Activated T-helper 1 cell treated with anti-CD3 and anti-CD28 coated beads, Interleukin-12 subunit alpha, Interleukin-12 subunit beta, Interleukin-2, Interleukin-4 antibody, amounts not matched to agents 30 ng/mL and 10 ng/mL and 1 ng/mL, durations not matched to agents 14 hours and 24 hours and 36 hours (primary cell): ENCODE results near the gene KCNAB1. TPM values are rescaled to one million over a fixed set of nuclear protein-coding genes. Genes with fewer than 3 reads are reported as not detected.
"Not testable (repeated sequence)": the region's sequence is repeated elsewhere in the genome, so short reads cannot be mapped to it uniquely, and the experiment has no call there.

Experiments
- DNase-seq: peaks from one replicate; pipeline ENCODE4 v3.0.0; 2021; ENCODE audit warnings: low spot score
- H3K27ac Mint-ChIP-seq: one replicate; pipeline ENCODE4 v1.8.0; 2021; ENCODE audit warnings: mild to moderate bottlenecking, mixed read lengths
- H3K27me3 Mint-ChIP-seq: one replicate; pipeline ENCODE4 v1.8.0; 2022; ENCODE audit warnings: mild to moderate bottlenecking, moderate library complexity, mixed read lengths; ENCODE audit not compliant: insufficient read depth
- H3K36me3 Mint-ChIP-seq: one replicate; pipeline ENCODE4 v1.8.0; 2021; ENCODE audit warnings: low read depth, mixed read lengths
- H3K4me1 Mint-ChIP-seq: one replicate; pipeline ENCODE4 v1.8.0; 2021; ENCODE audit warnings: low read depth, mixed read lengths
- H3K4me3 Mint-ChIP-seq: one replicate; pipeline ENCODE4 v1.8.0; 2021; ENCODE audit warnings: mild to moderate bottlenecking, moderate library complexity, mixed read lengths
- H3K9me3 Mint-ChIP-seq: one replicate; pipeline ENCODE4 v1.8.0; 2021; ENCODE audit warnings: mixed read lengths
- intact Hi-C: fragments of 100-400 bp; cut with micrococcal nuclease; formaldehyde crosslinking; loops from one replicate; pipeline ENCODE4 v1.15.1; 2024
- total RNA-seq: library from RNA; stranded (reverse); gene quantifications from 2 replicates; pipeline ENCODE4 v1.2.3, GENCODE V29; 2022

Gene KCNAB1
- total RNA-seq, 1 donor from 2014 or later = not detected

DNA sequence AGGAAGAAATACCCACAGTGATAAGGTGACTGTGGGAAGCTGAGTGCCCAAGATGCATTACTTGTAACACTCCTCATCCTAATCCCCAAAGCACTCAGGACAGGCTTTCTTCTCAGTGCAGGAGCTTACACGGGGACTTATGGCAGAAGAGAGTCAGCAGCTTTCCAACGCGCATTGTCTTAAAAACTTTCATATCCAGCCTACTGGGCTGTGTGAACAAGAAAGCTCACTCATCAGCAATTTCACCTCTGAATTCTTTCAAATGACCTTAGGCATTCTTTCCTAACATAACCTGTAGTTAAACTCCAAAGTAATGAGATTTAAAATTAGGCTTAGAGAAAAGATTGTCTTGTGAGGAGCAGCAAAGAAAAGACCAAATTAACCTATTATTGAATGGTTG, 132.3 kb downstream of the KCNAB1 start:
- Mint-ChIP-seq H3K4me1 (no peaks in the 10 kb centered on the region), H3K36me3 (no peaks in the 10 kb centered on the region), H3K4me3 (no peak overlapping the region), H3K27ac (no peak overlapping the region), H3K27me3 (peaks cover 7% of the 10 kb centered on the region), H3K9me3 (no peaks in the 10 kb centered on the region)
- intact Hi-C loops = no loop called here
- no peak for DNase-seq

DNA sequence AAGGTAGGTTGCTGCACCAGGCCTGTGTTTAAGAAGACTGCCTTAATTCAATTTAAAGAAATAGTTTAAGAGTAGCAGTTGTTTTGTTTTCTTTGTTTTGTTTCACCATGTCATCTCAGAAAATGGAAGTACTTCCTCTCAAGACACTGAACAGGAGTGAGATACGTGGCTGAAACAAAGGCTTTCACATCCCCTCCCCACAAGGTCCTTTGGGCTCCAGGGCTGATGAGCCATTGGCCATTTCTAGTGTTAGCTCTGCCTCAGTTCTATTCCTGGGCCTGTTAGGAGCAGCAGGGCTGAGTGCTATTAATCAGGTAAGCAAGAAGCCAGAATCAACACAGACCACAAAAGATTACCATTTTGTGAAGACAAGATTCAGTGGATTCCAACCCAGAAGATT, 132.8 kb downstream of the KCNAB1 start:
- Mint-ChIP-seq H3K4me3 (no peak overlapping the region), H3K27ac (no peak overlapping the region), H3K9me3 (no peaks in the 10 kb centered on the region), H3K4me1 (no peaks in the 10 kb centered on the region), H3K27me3 (peaks cover 9% of the 10 kb centered on the region), H3K36me3 (no peaks in the 10 kb centered on the region)
- DNase-seq = no peak
- intact Hi-C loops = no loop called here

DNA sequence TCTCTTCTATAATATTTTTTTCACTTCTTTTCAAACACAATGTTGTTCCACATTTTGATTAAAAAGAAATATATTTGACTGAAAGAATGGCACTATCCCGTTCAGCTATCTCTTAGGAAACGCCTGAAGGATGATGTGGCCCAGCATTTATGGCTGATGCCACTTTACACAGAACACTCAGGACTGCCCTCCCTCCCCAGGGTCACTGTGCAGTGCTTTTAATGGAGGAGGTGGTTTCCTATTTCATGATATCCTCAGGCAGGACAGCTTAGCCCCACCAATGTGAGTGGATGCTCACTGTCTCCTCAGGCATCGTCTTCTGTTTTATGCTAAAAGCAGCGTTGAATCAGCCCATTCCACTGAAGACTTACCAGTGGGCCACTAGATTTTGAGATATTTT, 135.9 kb downstream of the KCNAB1 start:
- intact Hi-C loops = no loop called here

DNA sequence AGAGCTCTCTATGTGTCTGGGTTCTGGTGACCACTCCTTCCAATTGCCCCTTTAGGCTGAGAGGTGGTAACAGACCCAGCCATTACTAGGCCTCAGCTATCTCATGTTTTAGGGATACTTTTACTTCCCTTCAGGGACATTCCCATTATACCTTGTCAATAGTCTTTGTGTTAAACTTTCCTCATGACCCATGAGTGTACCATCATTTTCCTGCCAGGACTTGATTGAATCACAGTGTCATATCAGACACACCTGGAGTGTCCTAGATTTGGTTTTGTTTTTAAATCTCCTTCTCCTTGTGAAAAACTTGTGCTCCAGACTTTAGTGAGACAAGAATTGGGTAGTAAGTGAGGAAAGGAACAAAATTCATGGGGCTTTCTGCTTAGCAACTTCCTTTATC, 136.6 kb downstream of the KCNAB1 start:
- H3K27ac Mint-ChIP-seq = no peak overlapping the region
- no peak overlapping the region for H3K4me3 Mint-ChIP-seq
- no peaks in the 10 kb centered on the region for H3K9me3 Mint-ChIP-seq
- no peak for DNase-seq
- intact Hi-C loops = no loop called here
- peaks cover 9% of the 10 kb centered on the region for H3K27me3 Mint-ChIP-seq
- no peaks in the 10 kb centered on the region for H3K36me3 Mint-ChIP-seq
- no peaks in the 10 kb centered on the region for H3K4me1 Mint-ChIP-seq

More for the DNA sequence above, 135.9 kb downstream of the KCNAB1 start:
- Mint-ChIP-seq H3K27ac (no peak overlapping the region), H3K9me3 (no peaks in the 10 kb centered on the region), H3K4me1 (no peaks in the 10 kb centered on the region), H3K36me3 (no peaks in the 10 kb centered on the region), H3K4me3 (no peak overlapping the region), H3K27me3 (peaks cover 9% of the 10 kb centered on the region)
- DNase-seq = no peak

DNA sequence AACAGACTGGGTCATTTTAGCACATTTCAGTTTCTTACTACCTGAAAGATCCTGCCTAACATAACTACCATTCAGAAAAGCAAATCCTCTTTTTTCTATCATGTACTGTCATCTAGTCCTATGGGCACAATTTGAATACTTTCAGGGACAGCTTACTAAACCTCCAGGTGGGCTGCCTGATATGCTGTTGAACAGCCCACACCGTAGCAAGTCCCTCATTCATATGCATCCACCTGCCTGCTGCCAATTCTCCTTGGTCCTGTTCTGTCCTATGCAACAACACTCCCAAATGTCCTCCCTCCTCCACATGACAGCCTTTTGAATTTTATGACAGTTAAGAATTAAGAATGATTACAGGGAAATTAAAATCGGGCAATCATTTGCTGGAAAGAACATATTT, 137.9 kb downstream of the KCNAB1 start:
- intact Hi-C loops = no loop called here
- no peaks in the 10 kb centered on the region for H3K4me1 Mint-ChIP-seq

DNA sequence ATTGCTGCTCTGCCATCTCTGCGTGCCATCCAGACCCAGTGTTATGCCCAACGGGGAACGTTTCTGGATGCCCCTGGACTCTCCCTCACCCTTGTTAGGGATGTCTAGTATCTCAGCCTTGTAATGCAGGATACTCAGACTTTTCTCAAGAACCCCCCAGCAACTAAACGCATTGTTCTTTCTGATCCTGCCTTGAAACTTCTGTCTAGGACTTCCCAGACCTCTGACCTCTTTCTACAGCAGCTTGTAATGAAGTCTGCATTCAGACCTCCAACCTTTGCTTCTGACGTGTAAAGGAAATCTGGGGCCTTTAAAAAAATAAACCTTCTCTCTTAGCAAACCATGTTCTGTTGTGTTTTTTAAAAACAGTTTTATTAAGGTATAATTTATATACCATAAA, 139.5 kb downstream of the KCNAB1 start:
- no peak overlapping the region for H3K4me3 Mint-ChIP-seq
- no peak for DNase-seq
- intact Hi-C loops = no loop called here
- H3K27me3 Mint-ChIP-seq = peaks cover 18% of the 10 kb centered on the region
- no peaks in the 10 kb centered on the region for H3K9me3 Mint-ChIP-seq
- H3K4me1 Mint-ChIP-seq = no peaks in the 10 kb centered on the region
- H3K36me3 Mint-ChIP-seq = no peaks in the 10 kb centered on the region
- no peak overlapping the region for H3K27ac Mint-ChIP-seq

More for the DNA sequence above, 137.9 kb downstream of the KCNAB1 start:
- H3K27ac Mint-ChIP-seq = no peak overlapping the region
- no peak overlapping the region for H3K4me3 Mint-ChIP-seq
- H3K9me3 Mint-ChIP-seq = no peaks in the 10 kb centered on the region
- H3K27me3 Mint-ChIP-seq = peaks cover 14% of the 10 kb centered on the region
- no peaks in the 10 kb centered on the region for H3K36me3 Mint-ChIP-seq
- DNase-seq = no peak

DNA sequence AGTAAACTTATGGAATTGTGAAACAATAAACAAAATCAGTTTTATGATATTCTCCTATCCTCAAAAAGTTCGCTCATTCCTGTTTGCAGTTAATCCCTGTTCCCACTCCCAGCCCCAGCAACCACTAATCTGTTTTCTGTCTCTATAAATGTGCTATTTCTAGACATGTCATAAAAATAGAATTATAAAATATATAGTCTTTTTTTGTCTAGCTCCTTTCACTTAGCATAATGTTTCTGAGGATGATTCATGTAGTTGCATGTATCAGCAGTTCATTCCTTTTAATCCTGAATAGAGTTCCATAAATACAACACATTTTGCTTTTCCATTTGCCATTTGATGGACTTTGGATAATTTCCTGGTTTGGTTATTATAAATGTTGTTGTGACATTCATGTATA, 140.0 kb downstream of the KCNAB1 start:
- Mint-ChIP-seq H3K27me3 (peaks cover 18% of the 10 kb centered on the region), H3K4me3 (no peak overlapping the region), H3K4me1 (no peaks in the 10 kb centered on the region), H3K36me3 (no peaks in the 10 kb centered on the region), H3K27ac (no peak overlapping the region), H3K9me3 (no peaks in the 10 kb centered on the region)
- no peak for DNase-seq
- intact Hi-C loops = no loop called here

DNA sequence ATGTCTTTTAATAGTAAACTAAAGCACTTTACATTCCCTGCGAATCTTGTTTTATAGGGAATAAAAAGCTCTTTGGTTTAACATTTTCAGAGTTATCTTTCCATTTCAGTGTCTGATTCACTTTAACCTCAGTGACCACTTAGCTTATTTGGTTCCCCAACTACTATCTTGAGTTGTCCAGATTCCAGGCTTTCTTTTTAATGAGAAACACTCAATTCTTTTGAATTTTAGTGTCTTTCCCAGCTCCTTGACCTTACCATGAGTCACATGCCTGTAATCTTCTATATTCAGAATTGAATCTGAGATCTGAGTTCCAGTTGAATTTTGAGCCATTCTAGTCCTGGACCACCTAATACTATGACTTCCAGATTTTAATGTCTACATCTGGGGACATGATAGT, 144.4 kb downstream of the KCNAB1 start:
- Mint-ChIP-seq H3K27me3 (peaks cover 15% of the 10 kb centered on the region), H3K9me3 (no peaks in the 10 kb centered on the region)
- intact Hi-C loops = no loop called here

DNA sequence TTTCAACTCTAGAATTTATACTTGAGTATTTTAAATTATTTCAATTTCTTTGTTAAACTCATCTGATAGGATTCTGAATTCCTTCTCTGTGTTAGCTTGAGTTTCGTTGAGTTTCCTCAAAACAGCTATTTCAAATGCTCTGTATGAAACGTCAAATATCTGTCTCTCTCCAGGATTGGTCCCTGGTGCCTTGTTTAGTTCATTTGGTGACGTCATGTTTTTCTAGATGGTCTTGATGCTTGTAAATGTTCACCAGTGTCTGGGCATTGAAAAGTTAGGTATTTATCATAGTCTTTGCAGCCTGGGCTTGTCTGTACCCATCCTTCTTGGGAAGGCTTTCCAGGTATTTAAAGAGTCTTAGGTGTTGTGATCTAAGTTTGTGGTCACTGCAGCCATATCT, 151.1 kb downstream of the KCNAB1 start:
- H3K4me3 Mint-ChIP-seq = no peak overlapping the region
- H3K4me1 Mint-ChIP-seq = no peaks in the 10 kb centered on the region
- H3K27ac Mint-ChIP-seq = no peak overlapping the region
- intact Hi-C loops = no loop called here
- peaks cover 10% of the 10 kb centered on the region for H3K27me3 Mint-ChIP-seq
- H3K36me3 Mint-ChIP-seq = no peaks in the 10 kb centered on the region
- H3K9me3 Mint-ChIP-seq = no peaks in the 10 kb centered on the region
- DNase-seq = no peak

More for the DNA sequence above, 144.4 kb downstream of the KCNAB1 start:
- H3K27ac Mint-ChIP-seq = no peak overlapping the region
- no peaks in the 10 kb centered on the region for H3K4me1 Mint-ChIP-seq
- H3K4me3 Mint-ChIP-seq = no peak overlapping the region
- DNase-seq = no peak
- H3K36me3 Mint-ChIP-seq = no peaks in the 10 kb centered on the region

DNA sequence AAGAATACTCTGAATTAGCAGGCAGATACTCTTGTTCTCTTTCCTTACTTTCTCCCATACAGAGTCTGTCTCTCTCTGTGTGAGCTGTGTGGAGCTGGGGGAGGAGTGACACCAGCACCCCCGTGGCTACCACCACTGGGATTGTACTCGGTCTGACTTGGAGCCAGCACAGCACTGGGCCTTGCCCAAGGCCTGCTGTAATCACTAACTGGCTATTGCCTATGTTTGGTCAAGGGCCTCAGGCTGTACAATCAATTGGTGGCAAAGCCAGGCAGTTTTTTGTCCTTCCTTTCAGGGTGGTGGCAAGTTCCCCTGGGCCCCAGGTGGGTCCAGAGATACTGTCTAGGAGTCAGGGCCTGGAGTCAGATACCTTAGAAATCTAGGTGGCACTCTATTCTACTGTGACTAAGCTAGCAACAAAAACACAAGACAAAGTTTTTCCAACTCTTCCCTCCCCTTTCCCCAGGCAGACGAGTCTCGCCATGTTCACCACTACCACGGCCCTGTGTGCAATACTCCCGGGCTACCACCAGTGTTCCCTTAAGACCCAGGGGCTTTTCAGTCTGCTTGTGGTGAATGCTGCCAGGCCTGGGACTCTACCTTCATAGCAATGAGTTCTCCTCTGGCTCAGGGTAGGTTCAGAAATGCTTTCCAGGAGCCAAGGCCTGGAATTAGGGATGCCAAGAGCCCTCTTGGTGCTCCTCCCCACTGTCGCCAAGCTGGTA, 151.8 kb downstream of the KCNAB1 start:
- Mint-ChIP-seq H3K4me1 (no peaks in the 10 kb centered on the region), H3K4me3 (no peak overlapping the region), H3K36me3 (no peaks in the 10 kb centered on the region), H3K27me3 (peaks cover 12% of the 10 kb centered on the region), H3K27ac (no peak overlapping the region), H3K9me3 (no peaks in the 10 kb centered on the region)
- intact Hi-C loops = no loop called here
- no peak for DNase-seq

DNA sequence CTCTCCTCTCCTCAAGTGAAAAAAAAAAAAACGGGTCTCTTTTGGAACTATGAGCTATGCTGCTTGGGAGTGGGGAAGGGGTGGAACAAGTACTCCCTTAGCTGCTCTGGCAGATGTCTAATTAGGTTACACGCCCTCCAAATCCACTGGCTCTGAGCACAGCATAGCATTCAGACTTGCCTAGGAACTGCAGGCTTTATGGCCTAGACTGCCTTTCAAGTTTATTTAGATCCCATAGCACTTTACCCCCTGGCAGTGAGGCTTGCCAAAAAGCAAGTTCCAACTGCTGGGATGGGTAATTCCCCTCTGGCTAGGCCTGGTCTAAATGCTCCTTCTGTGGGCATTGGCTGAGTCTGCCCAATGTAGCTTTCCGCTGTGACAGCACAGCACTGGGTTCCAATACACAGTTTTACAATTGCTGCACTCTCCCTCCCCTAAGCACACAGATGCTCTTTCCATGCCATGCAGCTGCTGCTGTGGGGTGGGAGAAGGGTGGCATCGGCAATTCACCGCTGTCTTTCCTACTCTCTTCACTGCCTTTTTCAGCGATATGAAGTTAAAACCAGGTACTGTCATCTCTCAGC, 152.8 kb downstream of the KCNAB1 start:
- peaks cover 8% of the 10 kb centered on the region for H3K27me3 Mint-ChIP-seq
- no peaks in the 10 kb centered on the region for H3K9me3 Mint-ChIP-seq
- intact Hi-C loops = no loop called here
- no peak overlapping the region for H3K4me3 Mint-ChIP-seq
- H3K27ac Mint-ChIP-seq = no peak overlapping the region
- H3K36me3 Mint-ChIP-seq = no peaks in the 10 kb centered on the region
- no peak for DNase-seq
- no peaks in the 10 kb centered on the region for H3K4me1 Mint-ChIP-seq

DNA sequence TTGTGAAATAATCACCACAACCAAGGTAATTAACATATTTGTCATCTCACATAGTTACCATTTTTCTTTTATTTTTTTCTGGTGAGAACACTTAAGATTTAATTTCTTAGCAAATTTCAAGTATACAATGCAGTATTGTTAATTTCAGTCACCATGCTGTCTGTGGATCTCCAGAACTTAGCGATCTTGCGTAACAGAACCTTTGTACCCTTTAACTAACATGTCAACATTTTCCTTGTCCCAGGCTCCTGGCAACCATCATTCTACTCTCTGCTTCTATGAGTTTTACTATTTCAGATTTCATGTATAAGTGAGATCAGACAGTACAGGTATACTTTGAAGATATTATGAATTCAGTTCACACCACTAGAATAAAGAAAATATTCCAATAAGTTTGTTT, 154.4 kb downstream of the KCNAB1 start:
- no peak overlapping the region for H3K4me3 Mint-ChIP-seq
- no peak overlapping the region for H3K27ac Mint-ChIP-seq
- H3K9me3 Mint-ChIP-seq = no peaks in the 10 kb centered on the region
- no peaks in the 10 kb centered on the region for H3K36me3 Mint-ChIP-seq
- DNase-seq = no peak
- H3K4me1 Mint-ChIP-seq = no peaks in the 10 kb centered on the region
- peaks cover 8% of the 10 kb centered on the region for H3K27me3 Mint-ChIP-seq
- intact Hi-C loops = no loop called here

DNA sequence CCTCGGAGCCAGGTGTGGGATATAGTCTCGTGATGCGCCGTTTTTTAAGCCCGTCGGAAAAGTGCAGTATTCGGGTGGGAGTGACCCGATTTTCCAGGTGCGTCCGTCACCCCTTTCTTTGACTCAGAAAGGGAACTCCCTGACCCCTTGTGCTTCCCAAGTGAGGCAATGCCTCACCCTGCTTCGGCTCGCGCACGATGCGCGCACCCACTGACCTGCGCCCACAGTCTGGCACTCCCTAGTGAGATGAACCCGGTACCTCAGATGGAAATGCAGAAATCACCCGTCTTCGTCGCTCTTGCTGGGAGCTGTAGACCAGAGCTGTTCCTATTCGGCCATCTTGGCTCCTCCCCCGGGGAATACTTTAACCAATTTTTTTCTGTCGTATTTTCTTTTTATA, 164.3 kb downstream of the KCNAB1 start:
- H3K36me3 Mint-ChIP-seq, intact Hi-C loops, DNase-seq: not testable (repeated sequence)

DNA sequence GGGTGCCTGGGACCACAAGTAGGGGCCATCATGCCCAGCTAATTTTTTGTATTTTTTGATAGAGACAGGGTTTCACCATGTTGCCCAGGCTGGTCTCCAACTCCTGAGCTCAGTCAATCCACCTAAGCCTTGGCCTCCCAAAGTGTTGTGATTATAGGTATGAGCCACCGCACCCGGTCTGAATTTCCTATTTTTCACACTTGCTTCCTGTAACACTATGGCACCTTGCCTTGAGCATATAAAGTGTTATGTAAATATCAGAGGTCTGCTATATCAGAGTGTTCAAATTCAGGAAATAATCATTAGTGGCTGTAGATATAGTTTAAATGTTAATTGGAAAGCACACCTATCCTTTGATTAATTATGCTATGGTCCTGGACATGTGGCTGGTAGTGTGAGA, 165.2 kb downstream of the KCNAB1 start:
- H3K9me3 Mint-ChIP-seq = no peaks in the 10 kb centered on the region
- DNase-seq = no peak
- intact Hi-C loops = no loop called here
- H3K4me1 Mint-ChIP-seq = no peaks in the 10 kb centered on the region
- H3K27ac Mint-ChIP-seq = no peak overlapping the region
- no peak overlapping the region for H3K4me3 Mint-ChIP-seq
- no peaks in the 10 kb centered on the region for H3K36me3 Mint-ChIP-seq
- peaks cover 29% of the 10 kb centered on the region for H3K27me3 Mint-ChIP-seq

More for the DNA sequence above, 164.3 kb downstream of the KCNAB1 start:
- H3K9me3 Mint-ChIP-seq, H3K4me1 Mint-ChIP-seq, H3K27ac Mint-ChIP-seq, H3K4me3 Mint-ChIP-seq: not testable (repeated sequence)
- H3K27me3 Mint-ChIP-seq = peaks cover 19% of the 10 kb centered on the region
